Right lobe of liver (tissue), 4 donors: ENCODE data around the gene MAP7D3.

Experiments
- POLR2A ChIP-seq: fragments of 450-650 bp; IDR thresholded peaks from one replicate; pipeline ENCODE4 v1.6.1; 2017; ENCODE audit warnings: antibody characterized with exemption, mild to moderate bottlenecking
- TF ChIP-seq, protein P1 (sequence below), 4 donors: fragments of 200-600 bp in 3 of 4; fragments of 450-650 bp in 1 of 4; IDR thresholded peaks; one replicate each; pipeline versions ENCODE4 v1.5.1 to v1.8.0; 2016 to 2022; ENCODE audit warnings: antibody characterized with exemption in 4 of 4, mild to moderate bottlenecking in 2 of 4
- donor health status: DM: no; HTN: no; CAD: no.
- donor health status: DM: no; HTN: no; CAD: no.
- donor health status: DM: no; HTN: yes; CAD: no.

DNA sequence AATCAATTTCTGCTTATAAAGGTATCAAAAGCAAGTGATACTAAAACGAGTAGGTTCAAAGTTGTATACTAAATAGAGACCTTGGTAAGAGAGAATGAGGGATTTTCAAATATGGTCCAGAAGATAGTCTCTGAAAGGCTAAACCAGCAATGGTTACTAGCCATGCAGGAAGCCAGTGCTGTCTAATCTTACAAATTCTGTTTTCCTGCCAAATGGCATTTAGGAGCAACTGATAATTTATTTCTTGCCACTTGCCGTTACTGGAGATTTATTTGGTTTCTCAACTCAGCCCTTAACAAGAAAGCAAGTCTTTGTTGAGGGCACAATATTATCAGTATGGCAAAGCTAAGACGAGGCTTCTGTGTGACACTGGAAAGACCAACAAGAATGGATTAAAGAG, 47.2 kb downstream of the MAP7D3 start:
- TF ChIP-seq, protein P1, sequence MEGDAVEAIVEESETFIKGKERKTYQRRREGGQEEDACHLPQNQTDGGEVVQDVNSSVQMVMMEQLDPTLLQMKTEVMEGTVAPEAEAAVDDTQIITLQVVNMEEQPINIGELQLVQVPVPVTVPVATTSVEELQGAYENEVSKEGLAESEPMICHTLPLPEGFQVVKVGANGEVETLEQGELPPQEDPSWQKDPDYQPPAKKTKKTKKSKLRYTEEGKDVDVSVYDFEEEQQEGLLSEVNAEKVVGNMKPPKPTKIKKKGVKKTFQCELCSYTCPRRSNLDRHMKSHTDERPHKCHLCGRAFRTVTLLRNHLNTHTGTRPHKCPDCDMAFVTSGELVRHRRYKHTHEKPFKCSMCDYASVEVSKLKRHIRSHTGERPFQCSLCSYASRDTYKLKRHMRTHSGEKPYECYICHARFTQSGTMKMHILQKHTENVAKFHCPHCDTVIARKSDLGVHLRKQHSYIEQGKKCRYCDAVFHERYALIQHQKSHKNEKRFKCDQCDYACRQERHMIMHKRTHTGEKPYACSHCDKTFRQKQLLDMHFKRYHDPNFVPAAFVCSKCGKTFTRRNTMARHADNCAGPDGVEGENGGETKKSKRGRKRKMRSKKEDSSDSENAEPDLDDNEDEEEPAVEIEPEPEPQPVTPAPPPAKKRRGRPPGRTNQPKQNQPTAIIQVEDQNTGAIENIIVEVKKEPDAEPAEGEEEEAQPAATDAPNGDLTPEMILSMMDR (IDR thresholded peaks at IDR 0.05) = no peak
- no peak for TF ChIP-seq POLR2A
